T-helper 2 cell treated with Interferon-gamma antibody and Interleukin-4, amounts not matched to agents 100 ng/mL and 5 ng/mL, for 36 hours (primary cell): ENCODE data around the gene DMRTC2. TPM values are rescaled to one million over a fixed set of nuclear protein-coding genes. Genes with fewer than 3 reads are reported as not detected.

Experiments
- intact Hi-C: fragments of 100-400 bp; cut with micrococcal nuclease; formaldehyde crosslinking; loops from one replicate; pipeline ENCODE4 v1.15.1; 2023
- total RNA-seq: library from RNA; stranded (reverse); gene quantifications from 2 replicates; pipeline ENCODE4 v1.2.3, GENCODE V29; 2022

Gene DMRTC2
- total RNA-seq, 1 donor from 2014 or later = not detected

DNA sequence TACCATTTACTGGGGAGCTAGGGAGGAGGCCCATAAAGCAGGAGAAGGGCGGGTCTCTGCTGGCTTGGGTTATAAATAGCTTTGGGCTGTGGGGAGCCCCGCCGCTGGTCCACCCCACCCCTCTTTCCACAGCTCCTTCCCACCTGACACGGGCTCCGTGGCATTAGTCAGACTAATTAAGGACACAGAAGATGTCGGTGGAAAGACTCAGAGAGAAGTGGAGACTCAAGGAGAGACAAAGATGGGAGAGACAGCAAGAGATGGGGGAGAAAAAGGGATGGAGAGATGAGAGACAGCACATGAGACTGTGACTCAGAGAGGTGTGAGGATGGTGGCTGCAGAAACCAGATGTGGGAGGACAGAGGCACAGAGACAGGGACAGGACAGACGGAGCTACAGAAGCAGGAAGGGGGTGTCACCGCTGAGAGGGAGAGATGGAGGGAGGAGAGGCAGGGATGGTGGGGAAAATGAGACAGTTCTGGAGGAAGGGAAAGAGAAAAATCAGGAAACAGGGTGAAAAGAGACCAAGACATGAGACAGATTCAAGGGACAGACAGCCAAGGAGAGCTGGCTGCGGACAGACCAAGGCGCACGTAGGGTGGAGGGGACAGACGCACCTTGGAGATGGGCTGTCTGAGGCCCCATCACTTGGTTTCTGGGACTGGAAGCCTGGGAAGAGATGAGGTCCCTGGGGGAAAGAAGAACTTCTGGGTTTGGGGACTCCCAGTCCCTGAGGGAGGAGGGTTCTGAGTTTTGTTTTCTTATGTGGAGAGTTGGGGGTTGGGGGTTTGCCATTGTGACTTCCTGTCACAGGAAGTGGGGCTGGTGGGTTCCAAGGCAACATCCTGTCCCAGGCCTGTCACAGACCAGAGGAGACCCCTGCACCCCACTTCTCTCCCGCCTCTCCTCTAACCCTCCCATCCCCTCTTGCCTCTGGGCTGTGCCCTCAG is 42.2 kb downstream of the DMRTC2 start:
- intact Hi-C loops = loop anchor here (2.0 to 10.0 kb wide), 3 partner anchors 14 to 352 kb away; partner anchors contain the start of gene ERFL

DNA sequence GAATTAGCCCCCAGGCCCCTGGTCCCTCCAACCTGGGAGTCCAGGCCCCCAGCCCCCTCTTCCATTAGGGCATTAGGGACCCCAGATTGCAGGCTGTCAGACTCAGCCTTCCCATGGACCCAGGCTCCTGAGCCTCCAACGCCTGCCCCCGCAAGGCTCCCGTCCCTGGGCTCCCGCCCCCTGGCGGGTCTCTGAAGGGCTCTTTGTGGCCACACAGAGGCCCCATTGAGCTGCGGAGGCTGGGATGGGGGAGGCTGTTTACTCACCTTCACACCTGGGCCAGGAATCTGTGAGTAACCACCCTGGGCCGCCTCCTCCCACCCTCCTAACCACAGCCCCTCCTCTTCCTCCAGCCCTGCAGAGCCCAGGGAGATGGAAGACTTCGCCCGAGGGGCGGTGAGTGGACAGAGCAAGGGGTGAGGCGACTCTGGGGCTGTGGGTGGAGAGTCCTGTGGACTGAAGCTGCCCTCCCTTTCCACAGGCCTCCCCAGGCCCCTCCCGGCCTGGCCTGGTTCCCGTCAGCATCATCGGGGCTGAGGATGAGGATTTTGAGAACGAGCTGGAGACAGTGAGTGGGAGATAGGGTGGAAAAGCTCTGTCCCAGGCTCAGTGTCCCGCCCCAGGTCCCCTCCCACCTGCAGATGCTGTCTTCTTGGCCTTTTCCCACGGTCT is 43.0 kb downstream of the DMRTC2 start:
- intact Hi-C loops = loop anchor here (2.0 to 10.0 kb wide), 3 partner anchors 15 to 353 kb away; partner anchors contain the start of gene ERFL

DNA sequence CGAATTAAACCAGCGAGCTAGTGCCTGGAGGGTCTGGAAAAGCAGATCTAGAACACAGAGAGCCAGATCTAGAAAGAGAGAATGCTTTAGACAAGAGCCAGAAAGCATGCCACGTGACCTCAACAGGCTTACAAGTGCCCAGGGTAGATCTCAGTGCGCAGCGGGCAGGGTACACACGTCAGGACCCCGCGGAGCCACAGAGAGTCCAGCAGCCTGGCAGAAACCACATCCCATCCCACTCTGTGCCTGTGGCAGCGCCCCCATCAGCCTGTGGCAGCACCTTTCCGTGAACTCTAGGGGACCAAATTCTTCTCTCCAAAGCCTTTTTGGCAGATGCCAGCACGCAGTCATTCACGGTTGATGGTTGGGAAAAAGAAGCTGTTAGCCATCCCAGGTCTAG is 44.1 kb downstream of the DMRTC2 start:
- intact Hi-C loops = loop anchor here (5.0 to 10.0 kb wide), 2 partner anchors 38 to 354 kb away; partner anchors contain the start of gene ERFL

DNA sequence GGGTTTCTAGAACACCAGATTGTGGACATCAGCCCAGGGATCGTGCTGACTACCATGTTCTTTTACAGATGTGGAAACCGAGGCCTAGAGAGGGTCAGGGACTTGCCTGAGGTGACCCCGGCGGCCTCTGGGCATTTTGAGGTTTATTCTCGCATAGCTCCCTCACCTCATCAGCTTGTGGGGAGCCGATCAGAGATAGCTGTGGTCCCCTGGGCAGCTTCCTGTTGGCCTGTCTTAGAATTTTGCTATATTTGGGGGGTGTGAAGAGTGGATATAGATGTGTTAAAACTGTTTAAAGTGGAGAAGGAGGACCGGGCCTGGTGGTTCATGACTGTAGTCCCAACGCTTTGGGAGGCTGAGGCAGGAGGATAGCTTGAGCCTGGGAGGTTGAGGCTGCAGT is 45.1 kb downstream of the DMRTC2 start:
- intact Hi-C loops = loop anchor here (5.0 to 10.0 kb wide), 2 partner anchors 37 to 355 kb away; partner anchors contain the start of gene ERFL

DNA sequence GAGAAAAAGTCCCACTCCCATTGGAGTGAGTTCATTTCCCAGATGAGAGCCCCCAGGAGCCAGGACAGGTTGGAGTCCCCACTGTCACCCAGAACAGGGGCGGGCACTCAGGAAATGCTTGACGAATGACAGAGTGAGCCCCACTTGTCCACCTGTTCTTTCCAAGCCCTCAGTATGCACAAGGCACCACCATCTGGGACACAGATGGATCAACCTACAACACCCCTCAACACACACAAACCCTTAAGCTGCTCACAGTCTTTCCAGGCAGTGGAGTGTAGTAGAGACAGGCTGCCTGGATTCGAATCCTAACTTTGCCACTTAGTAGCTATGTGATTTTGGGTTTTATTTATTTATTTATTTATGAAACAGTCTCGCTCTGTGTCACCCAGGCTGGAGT is 46.1 kb downstream of the DMRTC2 start:
- intact Hi-C loops = no loop called here

DNA sequence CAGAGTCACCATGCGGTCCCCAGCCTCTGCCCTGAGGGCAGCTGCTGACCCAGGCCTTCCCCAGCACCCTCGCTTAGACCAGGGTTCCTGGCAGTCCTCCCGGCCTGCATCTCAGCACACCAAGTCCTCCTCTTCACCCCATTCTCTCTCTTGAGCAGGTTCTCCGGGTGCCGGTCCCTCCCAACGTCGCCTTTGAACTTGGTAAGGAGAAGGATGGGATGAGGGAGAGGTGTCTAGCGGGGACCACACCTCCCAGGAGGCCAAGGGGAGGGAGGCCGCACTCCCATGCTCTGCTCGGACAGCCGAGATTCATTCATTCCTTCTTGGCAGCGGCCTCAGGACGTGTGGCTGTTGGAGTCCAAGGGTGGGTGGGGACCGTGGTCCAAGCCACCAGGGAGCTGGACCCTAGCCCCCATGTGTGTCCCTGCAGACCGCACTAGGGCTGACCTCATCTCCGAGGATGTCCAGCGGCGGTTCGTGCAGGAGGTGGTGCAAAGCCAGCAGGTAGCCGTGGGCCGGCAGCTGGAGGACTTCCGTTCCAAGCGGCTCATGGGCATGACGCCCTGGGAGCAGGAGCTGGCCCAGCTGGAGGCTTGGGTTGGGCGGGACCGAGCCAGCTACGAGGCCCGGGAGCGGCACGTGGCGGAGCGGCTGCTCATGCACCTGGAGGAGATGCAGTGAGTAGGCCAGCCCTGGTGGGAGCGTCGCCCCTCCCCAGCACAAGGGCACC is 47.5 kb downstream of the DMRTC2 start:
- intact Hi-C loops = no loop called here

DNA sequence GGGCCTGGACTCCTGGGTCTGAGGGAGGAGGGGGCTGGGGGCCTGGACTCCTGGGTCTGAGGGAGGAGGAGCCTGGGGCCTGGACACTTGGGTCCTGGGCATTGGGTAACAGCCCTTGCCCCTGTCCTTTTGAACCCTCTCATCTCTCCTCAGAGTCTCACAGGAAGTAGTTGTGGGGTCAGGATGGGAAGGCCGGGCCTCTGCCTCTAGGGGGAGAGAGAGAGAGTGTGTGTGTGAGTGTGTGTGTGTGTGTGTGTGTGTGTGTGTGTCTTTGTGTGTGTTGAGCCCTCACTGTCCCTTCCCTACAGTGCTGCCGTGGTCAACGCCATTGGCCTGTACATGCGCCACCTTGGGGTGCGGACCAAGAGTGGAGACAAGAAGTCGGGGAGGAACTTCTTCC is 49.1 kb downstream of the DMRTC2 start:
- intact Hi-C loops = no loop called here

DNA sequence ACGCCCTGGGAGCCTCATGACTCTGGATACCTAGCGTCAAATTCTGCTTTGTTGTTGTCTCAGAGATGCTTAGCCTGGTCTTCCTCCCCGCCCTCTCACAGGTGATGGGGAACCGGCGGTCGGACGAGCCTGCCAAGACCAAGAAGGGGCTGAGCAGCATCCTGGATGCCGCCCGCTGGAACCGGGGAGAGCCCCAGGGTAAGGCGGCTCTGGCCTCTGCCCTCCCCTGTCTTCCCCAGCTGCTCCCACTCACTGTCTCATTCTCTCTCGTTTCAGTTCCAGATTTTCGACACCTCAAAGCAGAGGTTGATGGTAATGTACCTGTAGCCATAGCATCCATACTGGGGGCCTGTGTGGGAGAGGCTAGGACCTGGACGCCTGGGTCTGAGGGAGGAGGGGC is 49.5 kb downstream of the DMRTC2 start:
- intact Hi-C loops = no loop called here

DNA sequence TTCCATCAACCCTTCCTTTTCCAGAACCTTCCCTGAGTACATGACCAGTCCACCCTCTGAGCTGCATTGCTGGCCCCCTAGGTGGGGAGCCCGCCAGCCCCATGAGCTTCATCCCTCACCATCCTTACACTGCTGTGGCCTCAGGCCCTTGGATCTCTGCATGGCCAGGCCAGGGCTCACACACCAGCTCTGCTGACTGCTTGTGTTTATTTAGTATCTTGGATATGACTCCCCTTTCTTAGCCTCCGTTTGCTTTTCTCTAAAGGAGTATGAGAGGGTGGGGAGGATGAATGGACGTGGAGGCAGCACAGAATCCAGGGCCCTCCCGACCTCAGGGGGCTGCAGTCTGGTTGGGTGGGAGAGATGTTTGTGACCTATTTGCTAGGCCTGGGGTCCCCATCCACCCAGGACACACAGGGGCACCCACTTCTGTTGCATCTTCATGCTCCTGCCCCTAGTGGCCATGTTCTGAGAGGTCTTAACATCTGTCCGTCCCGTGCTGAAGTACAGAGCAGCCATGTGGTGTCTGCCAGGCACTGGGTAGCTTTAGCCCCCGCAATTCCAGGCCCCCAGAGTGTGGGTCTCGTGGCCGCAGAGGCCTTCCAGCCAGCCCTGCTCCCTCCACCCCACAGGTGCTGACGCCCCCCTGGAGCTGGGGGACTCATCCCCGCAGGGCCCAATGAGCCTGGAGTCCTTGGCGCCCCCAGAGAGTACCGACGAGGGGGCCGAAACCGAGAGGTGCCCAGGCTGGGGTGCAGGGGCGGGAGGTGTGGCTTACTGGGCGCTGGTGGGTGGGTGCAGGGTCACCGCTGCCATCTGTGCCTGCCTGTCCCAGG is 51.1 kb downstream of the DMRTC2 start:
- intact Hi-C loops = no loop called here

DNA sequence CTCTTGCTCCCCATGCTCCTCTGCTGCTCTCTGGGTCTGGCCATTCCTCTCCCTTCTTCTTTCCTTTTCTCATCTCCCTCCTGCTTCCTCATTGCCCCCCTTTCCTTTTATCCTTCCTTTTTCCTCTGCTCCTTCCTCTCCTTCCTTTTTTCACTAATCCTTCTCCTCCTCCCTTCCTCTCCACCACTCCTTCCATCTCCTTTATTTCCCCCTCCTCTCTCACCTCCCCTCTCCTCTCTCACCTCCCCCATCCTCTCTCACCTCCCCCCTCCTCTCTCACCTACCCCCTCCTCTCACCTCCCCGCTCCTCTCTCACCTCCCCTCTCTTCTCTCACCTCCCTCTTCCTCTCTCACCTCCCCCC is 51.7 kb downstream of the DMRTC2 start:
- intact Hi-C loops = no loop called here

DNA sequence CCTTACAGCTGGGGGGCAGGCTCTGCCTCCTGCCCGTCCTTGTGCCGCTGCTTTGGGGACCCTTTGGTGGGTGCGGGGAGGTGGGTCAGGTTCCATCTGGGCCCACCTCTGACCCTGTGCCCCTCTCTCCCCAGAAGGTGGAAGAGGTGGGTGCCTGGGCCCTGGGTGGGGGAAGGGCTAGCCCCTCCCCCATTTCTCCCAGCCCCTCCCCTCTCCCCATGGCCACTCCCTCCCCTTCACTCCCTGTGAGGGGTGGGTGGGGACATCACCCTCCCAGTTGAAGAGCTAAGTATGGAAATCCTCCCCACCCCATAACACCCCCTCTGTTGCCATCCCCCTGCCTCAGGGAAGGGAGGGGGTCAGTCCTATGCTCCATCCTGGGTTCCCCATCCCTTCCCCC is 52.3 kb downstream of the DMRTC2 start:
- intact Hi-C loops = no loop called here

DNA sequence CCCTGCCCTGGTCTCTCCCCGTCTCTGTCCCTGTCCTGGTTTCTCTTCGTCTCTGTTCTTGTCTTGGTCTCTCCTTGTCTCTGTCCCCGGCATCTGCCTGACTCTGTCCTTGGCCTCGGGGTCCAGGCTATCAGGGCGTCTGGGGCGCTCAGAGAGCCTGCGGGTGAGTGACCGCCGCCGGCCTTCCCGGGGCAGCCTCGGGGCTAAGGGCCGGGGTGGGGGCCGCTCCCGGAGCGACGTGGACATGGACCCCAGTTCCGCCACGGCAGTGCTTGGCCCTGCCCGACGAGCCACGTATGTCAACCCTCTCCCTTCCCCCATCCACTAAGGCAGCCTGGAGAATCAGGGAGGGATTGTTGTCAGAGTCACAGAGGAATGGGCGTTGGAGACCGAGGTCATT is 53.0 kb downstream of the DMRTC2 start:
- intact Hi-C loops = no loop called here

DNA sequence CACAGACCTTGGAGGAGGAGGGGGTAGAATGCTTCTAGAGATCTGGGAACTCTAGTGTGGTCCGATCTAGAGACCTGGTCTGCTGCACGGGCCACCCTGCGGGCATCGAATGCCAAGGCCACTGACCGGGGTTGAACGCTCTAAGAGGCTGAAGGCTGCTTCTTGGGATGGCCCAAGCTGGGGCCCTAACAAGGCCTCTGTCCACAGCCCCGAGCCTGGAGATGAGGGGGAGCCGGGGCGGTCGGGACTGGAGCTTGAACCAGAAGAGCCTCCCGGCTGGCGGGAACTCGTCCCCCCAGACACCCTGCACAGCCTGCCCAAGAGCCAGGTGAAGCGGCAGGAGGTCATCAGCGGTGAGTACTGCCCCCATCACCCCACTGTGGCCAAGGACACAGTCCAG is 53.4 kb downstream of the DMRTC2 start:
- intact Hi-C loops = no loop called here

Other genes starting within 250 kb of the DMRTC2 start
- not detected in 2 replicates for gene CEACAM4, start 218.0 kb upstream of the DMRTC2 start, total RNA-seq
- not detected in 2 replicates for gene CEACAM7, start 156.8 kb upstream of the DMRTC2 start, total RNA-seq
- gene CEACAM5, start 136.4 kb upstream of the DMRTC2 start, total RNA-seq = not detected in 2 replicates
- not detected in 2 replicates for gene CEACAM6, start 89.5 kb upstream of the DMRTC2 start, total RNA-seq
- not detected in 2 replicates for gene CEACAM3, start 48.5 kb upstream of the DMRTC2 start, total RNA-seq
- gene LYPD4, start 359 bp upstream of the DMRTC2 start, total RNA-seq = not detected in 2 replicates
- 2,743 and 2,797 TPM in 2 replicates for gene RPS19, start 15.2 kb downstream of the DMRTC2 start, total RNA-seq
- gene CD79A, start 32.2 kb downstream of the DMRTC2 start, total RNA-seq = 1.7 TPM in 2 replicates
- gene ARHGEF1, start 38.1 kb downstream of the DMRTC2 start, total RNA-seq = 593 TPM in 2 replicates
- gene ERFL, start 83.4 kb downstream of the DMRTC2 start, total RNA-seq = 1.7 and 1.8 TPM in 2 replicates
- gene RABAC1, start 114.3 kb downstream of the DMRTC2 start, total RNA-seq = 63.6 and 67.5 TPM in 2 replicates
- gene ATP1A3, start 149.2 kb downstream of the DMRTC2 start, total RNA-seq = 2.3 and 2.5 TPM in 2 replicates
- 2.0 and 2.9 TPM in 2 replicates for gene GRIK5, start 225.2 kb downstream of the DMRTC2 start, total RNA-seq
- 14.2 and 14.6 TPM in 2 replicates for gene ZNF574, start 231.1 kb downstream of the DMRTC2 start, total RNA-seq